Neural cell (in vitro differentiated cells): Measurements from ENCODE around the gene QKI. TPM values are rescaled to one million over a fixed set of nuclear protein-coding genes. Genes with fewer than 3 reads are reported as not detected.
"Not testable (repeated sequence)": the region's sequence is repeated elsewhere in the genome, so short reads cannot be mapped to it uniquely, and the experiment has no call there.

ENCODE experiments used
- H2AFZ ChIP-seq: fragments of 200-600, 300-800 bp; sonication (generic), shearing (Covaris generic); 2 replicates; pipeline ENCODE4 v1.6.0; 2014; ENCODE audit warnings: low read depth, mild to moderate bottlenecking, antibody characterized with exemption, low read length, moderate library complexity
- H3F3A ChIP-seq: fragments of 200-600 bp; shearing (Covaris generic); 2 replicates; pipeline ENCODE4 v1.6.1; 2016; ENCODE audit warnings: mild to moderate bottlenecking, moderate library complexity, mixed read lengths, antibody characterized with exemption, low read length; ENCODE audit not compliant: insufficient read depth, poor library complexity, severe bottlenecking
- H3K27ac ChIP-seq: fragments of 200-600, 300-800 bp; sonication (generic), shearing (Covaris generic); 2 replicates; pipeline ENCODE4 v1.5.1; 2014; ENCODE audit warnings: mild to moderate bottlenecking, low read length, moderate library complexity
- H3K27me3 ChIP-seq: fragments of 300-800, 200-600 bp; sonication (generic), shearing (Covaris generic); 2 replicates; pipeline ENCODE4 v1.6.0; 2014; ENCODE audit warnings: mild to moderate bottlenecking, low read depth, low read length, moderate library complexity; ENCODE audit not compliant: insufficient read depth
- H3K36me3 ChIP-seq: fragments of 300-800, 200-600 bp; sonication (generic), shearing (Covaris generic); 2 replicates; pipeline ENCODE4 v1.5.1; 2014; ENCODE audit warnings: mild to moderate bottlenecking, antibody characterized with exemption, low read length, moderate library complexity; ENCODE audit not compliant: insufficient read depth
- H3K4me2 ChIP-seq: fragments of 300-800, 200-600 bp; sonication (generic), shearing (Covaris generic); 2 replicates; pipeline ENCODE4 v1.6.0; 2014; ENCODE audit warnings: mild to moderate bottlenecking, low read length
- H3K4me3 ChIP-seq: fragments of 300-800, 200-600 bp; sonication (generic), shearing (Covaris generic); 2 replicates; pipeline ENCODE4 v1.5.1; 2014; ENCODE audit warnings: mild to moderate bottlenecking, low read length, moderate library complexity
- H3K79me2 ChIP-seq: fragments of 200-600 bp; shearing (Covaris generic); replicated peaks from 2 replicates; pipeline ENCODE4 v1.6.0; 2014; ENCODE audit warnings: mild to moderate bottlenecking, low read length, moderate library complexity; ENCODE audit not compliant: insufficient read depth
- H3K9ac ChIP-seq: fragments of 300-800, 200-600 bp; sonication (generic), shearing (Covaris generic); 2 replicates; pipeline ENCODE4 v1.6.1; 2016; ENCODE audit warnings: mild to moderate bottlenecking, low read length, mixed read lengths
- H3K9me2 ChIP-seq: fragments of 200-600 bp; shearing (Covaris generic); 2 replicates; pipeline ENCODE4 v1.6.1; 2016; ENCODE audit warnings: mild to moderate bottlenecking, low read length, mixed read lengths; ENCODE audit not compliant: insufficient read depth
- H3K9me3 ChIP-seq: fragments of 200-600, 300-800 bp; sonication (generic), shearing (Covaris generic); 2 replicates; pipeline ENCODE4 v1.6.1; 2016; ENCODE audit warnings: mild to moderate bottlenecking, mixed run types, low read length, moderate library complexity, mixed read lengths
- H4K20me1 ChIP-seq: fragments of 200-600 bp; shearing (Covaris generic); 2 replicates; pipeline ENCODE4 v1.6.1; 2016; ENCODE audit warnings: mild to moderate bottlenecking, mixed run types; ENCODE audit not compliant: insufficient read depth
- EP300 ChIP-seq: fragments of 450-650 bp; conservative IDR thresholded peaks from 2 replicates; pipeline ENCODE4 v1.6.1; 2014; ENCODE audit warnings: antibody characterized with exemption, mild to moderate bottlenecking, moderate library complexity; ENCODE audit not compliant: poor library complexity, severe bottlenecking
- EZH2 ChIP-seq: fragments of 200-600, 300-800 bp; shearing (Covaris generic), sonication (generic); IDR thresholded peaks from 2 replicates; pipeline ENCODE4 v1.6.1; 2014; ENCODE audit warnings: antibody characterized with exemption, low read length, borderline replicate concordance, mild to moderate bottlenecking; ENCODE audit not compliant: insufficient read depth, poor library complexity, severe bottlenecking
- MXI1 ChIP-seq: fragments of 450-650 bp; conservative IDR thresholded peaks from 2 replicates; pipeline ENCODE4 v1.6.1; 2014; ENCODE audit warnings: antibody characterized with exemption, mild to moderate bottlenecking; ENCODE audit not compliant: poor library complexity, severe bottlenecking
- POLR2AphosphoS5 ChIP-seq: IDR thresholded peaks from 2 replicates; pipeline ENCODE4 v1.6.1; 2012
- RAD21 ChIP-seq: fragments of 450-650 bp; conservative IDR thresholded peaks from 2 replicates; pipeline ENCODE4 v1.6.1; 2014; ENCODE audit warnings: antibody characterized with exemption, mild to moderate bottlenecking, moderate library complexity
- SMC3 ChIP-seq: fragments of 450-650 bp; conservative IDR thresholded peaks from 2 replicates; pipeline ENCODE4 v1.6.1; 2014; ENCODE audit warnings: antibody characterized with exemption, mild to moderate bottlenecking, moderate library complexity; ENCODE audit not compliant: poor library complexity
- TAF1 ChIP-seq: IDR thresholded peaks from 2 replicates; pipeline ENCODE4 v1.6.1; 2012; ENCODE audit warnings: low read depth
- polyA plus RNA-seq: library from polyadenylated mRNA; depleted of rRNA; stranded (reverse); fragments of >200 nt; gene quantifications from 2 replicates; pipeline ENCODE4 v1.2.3, GENCODE V29; 2014
- TF ChIP-seq, protein P1 (sequence below): IDR thresholded peaks from 2 replicates; pipeline ENCODE4 v1.6.1; 2012; ENCODE audit warnings: borderline replicate concordance
- TF ChIP-seq, protein P2 (sequence below): fragments of 450-650 bp; IDR thresholded peaks from 2 replicates; pipeline ENCODE4 v1.5.1; 2014; ENCODE audit warnings: antibody characterized with exemption, mild to moderate bottlenecking, moderate library complexity; ENCODE audit not compliant: poor library complexity, severe bottlenecking

The QKI gene
- polyA plus RNA-seq, 1 donor from 2014 or later: 39.0 TPM

DNA sequence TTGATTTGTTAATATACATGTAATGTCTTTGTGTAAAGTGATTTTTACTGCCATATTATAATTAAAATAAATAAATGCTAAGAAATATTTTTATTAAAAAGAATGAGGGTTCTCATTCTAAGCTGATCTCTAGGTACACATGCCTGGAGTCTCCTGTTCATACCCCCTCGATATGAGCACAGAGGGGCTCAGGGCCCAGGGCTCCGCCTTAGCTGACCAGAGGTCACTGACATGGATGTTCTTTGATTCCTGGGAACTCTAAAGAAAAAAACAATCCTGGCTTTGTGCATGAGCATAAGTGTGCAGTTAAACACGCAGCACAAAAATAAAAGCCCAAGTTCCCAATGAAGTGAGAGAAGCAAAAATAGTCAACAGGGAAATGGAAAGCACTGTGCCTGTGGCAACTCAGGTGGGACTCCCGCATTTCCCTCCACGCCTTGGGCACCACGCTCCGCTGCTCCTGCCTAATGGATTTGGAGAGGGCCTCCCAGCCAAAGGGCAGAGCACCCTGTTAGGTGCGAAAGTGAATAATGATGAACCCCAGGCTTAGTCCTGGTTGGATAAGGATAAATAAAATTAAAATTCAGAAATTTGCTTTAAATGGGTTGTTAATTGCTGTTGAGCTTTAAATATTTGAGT is 33.3 kb upstream of the QKI start:
- Histone ChIP-seq H3K27me3 (no peaks in the 10 kb centered on the region), H4K20me1 (no peaks in the 10 kb centered on the region), H3K36me3 (no peaks in the 10 kb centered on the region), H2AFZ (no peak overlapping the region), H3K9me2 (no peaks in the 10 kb centered on the region), H3K4me3 (no peak overlapping the region), H3K9ac (no peak overlapping the region), H3K9me3 (peaks cover 2% of the 10 kb centered on the region), H3K27ac (no peak overlapping the region), H3K79me2 (no peaks in the 10 kb centered on the region), H3K4me2 (no peak overlapping the region), H3F3A (no peaks in the 10 kb centered on the region)
- TF ChIP-seq EP300 (no peak), TAF1 (no peak), RAD21 (no peak)

DNA sequence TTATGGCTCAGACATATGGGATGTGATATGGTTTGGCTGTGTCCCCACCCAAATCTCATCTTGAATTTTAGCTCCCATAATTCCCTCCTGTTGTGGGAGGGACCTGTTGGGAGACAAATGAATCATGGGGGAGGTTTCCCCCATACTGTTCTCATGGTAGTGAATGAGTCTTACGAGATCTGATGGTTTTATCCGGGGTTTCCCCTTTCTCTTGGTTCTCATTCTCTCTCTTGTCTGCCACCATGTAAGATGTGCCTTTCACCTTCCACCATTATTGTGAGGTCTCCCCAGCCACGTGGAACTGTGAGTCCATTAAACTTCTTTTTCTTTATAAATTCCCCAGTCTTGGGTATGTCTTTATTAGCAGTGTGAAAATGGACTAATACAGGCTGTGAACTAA is 31.1 kb upstream of the QKI start:
- not testable (repeated sequence) for H3K27me3 ChIP-seq, H3K9me2 ChIP-seq, H3K79me2 ChIP-seq, H3F3A ChIP-seq, H3K4me3 ChIP-seq, H3K4me2 ChIP-seq, H2AFZ ChIP-seq, H3K27ac ChIP-seq, H4K20me1 ChIP-seq, H3K9me3 ChIP-seq, H3K9ac ChIP-seq, H3K36me3 ChIP-seq

DNA sequence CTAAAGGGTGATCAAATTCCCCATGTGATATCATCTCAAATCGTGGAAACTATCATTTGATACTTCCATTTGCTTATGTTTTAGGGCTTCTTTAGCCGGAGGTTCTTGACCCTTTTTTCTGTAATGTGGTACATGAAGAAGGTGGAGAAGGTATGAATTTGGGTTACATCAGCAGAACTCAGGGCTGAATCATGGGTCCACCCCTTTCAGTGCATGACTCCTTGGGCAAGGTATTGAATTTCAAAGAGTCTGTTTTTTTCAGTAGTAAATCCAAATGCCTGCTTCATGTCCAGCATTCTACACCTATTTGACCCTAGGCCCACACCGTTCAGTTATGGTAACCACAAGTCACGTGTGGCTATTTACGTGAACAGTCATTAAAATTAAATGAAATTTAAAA is 30.6 kb upstream of the QKI start:
- H3K4me3 ChIP-seq: no peak overlapping the region
- no peak overlapping the region for H3K27ac ChIP-seq
- H3F3A ChIP-seq: no peaks in the 10 kb centered on the region
- peaks cover 2% of the 10 kb centered on the region for H3K9me3 ChIP-seq
- H3K27me3 ChIP-seq: no peaks in the 10 kb centered on the region
- H3K9me2 ChIP-seq: no peaks in the 10 kb centered on the region
- H4K20me1 ChIP-seq: no peaks in the 10 kb centered on the region
- H3K4me2 ChIP-seq: no peak overlapping the region
- H3K9ac ChIP-seq: no peak overlapping the region
- TF ChIP-seq, protein P1, sequence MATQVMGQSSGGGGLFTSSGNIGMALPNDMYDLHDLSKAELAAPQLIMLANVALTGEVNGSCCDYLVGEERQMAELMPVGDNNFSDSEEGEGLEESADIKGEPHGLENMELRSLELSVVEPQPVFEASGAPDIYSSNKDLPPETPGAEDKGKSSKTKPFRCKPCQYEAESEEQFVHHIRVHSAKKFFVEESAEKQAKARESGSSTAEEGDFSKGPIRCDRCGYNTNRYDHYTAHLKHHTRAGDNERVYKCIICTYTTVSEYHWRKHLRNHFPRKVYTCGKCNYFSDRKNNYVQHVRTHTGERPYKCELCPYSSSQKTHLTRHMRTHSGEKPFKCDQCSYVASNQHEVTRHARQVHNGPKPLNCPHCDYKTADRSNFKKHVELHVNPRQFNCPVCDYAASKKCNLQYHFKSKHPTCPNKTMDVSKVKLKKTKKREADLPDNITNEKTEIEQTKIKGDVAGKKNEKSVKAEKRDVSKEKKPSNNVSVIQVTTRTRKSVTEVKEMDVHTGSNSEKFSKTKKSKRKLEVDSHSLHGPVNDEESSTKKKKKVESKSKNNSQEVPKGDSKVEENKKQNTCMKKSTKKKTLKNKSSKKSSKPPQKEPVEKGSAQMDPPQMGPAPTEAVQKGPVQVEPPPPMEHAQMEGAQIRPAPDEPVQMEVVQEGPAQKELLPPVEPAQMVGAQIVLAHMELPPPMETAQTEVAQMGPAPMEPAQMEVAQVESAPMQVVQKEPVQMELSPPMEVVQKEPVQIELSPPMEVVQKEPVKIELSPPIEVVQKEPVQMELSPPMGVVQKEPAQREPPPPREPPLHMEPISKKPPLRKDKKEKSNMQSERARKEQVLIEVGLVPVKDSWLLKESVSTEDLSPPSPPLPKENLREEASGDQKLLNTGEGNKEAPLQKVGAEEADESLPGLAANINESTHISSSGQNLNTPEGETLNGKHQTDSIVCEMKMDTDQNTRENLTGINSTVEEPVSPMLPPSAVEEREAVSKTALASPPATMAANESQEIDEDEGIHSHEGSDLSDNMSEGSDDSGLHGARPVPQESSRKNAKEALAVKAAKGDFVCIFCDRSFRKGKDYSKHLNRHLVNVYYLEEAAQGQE: no peak
- TF ChIP-seq EZH2 (no peak), EP300 (no peak), MXI1 (no peak), SMC3 (no peak), TAF1 (no peak), POLR2AphosphoS5 (no peak), RAD21 (no peak)
- TF ChIP-seq, protein P2, sequence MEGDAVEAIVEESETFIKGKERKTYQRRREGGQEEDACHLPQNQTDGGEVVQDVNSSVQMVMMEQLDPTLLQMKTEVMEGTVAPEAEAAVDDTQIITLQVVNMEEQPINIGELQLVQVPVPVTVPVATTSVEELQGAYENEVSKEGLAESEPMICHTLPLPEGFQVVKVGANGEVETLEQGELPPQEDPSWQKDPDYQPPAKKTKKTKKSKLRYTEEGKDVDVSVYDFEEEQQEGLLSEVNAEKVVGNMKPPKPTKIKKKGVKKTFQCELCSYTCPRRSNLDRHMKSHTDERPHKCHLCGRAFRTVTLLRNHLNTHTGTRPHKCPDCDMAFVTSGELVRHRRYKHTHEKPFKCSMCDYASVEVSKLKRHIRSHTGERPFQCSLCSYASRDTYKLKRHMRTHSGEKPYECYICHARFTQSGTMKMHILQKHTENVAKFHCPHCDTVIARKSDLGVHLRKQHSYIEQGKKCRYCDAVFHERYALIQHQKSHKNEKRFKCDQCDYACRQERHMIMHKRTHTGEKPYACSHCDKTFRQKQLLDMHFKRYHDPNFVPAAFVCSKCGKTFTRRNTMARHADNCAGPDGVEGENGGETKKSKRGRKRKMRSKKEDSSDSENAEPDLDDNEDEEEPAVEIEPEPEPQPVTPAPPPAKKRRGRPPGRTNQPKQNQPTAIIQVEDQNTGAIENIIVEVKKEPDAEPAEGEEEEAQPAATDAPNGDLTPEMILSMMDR: no peak
- no peak overlapping the region for H2AFZ ChIP-seq
- H3K79me2 ChIP-seq: no peaks in the 10 kb centered on the region
- no peaks in the 10 kb centered on the region for H3K36me3 ChIP-seq
